WERI-Rb-1 (cell line): ENCODE measurements around the gene CNTNAP2.

ENCODE experiments used
- DNase-seq: peaks from one replicate; pipeline ENCODE4 v3.0.0-alpha.2; 2020
- H3K27ac ChIP-seq: fragments of 250-450 bp; sonication (Bioruptor Pico); 2 replicates; pipeline ENCODE4 v1.5.1; 2020; ENCODE audit warnings: mild to moderate bottlenecking, moderate library complexity
- H3K27me3 ChIP-seq: fragments of 250-450 bp; sonication (Bioruptor Pico); 2 replicates; pipeline ENCODE4 v1.5.1; 2021; ENCODE audit warnings: mild to moderate bottlenecking, low read depth, moderate library complexity; ENCODE audit not compliant: insufficient read depth, severe bottlenecking
- H3K36me3 ChIP-seq: fragments of 250-450 bp; sonication (Bioruptor Pico); 2 replicates; pipeline ENCODE4 v1.5.1; 2020; ENCODE audit warnings: mild to moderate bottlenecking, moderate library complexity
- H3K4me3 ChIP-seq: 2 replicates; pipeline ENCODE4 v1.5.1; 2011; ENCODE audit warnings: low read depth, mild to moderate bottlenecking, control low read depth, low read length
- H3K9me3 ChIP-seq: fragments of 250-450 bp; sonication (Bioruptor Pico); 2 replicates; pipeline ENCODE4 v1.5.1; 2021; ENCODE audit warnings: mild to moderate bottlenecking, moderate library complexity; ENCODE audit not compliant: severe bottlenecking
- TF ChIP-seq, protein P1 (sequence below): IDR thresholded peaks from 2 replicates; pipeline ENCODE4 v1.5.1; 2011; ENCODE audit warnings: low read depth, mild to moderate bottlenecking, control low read depth, inconsistent platforms, low read length

Gene CNTNAP2

DNA sequence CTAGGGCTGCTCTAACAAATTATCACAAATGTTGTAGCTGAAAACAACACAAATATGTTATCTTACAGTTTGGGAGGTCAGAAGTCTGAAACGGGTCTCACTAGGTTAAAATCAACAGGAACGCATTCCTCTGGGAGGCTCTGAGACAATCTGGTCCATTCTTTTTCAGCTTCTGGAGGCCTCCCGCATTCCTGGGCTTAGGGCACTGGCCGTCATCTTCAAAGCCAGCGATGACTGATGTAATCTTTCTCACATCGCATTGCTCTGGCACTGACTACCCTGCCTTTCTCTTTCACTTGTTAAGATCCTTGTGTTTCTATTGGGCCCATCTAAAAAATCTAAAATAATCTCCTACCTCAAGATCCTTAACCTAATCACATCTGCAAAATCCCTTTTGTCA is 1402.5 kb downstream of the CNTNAP2 start:
- Histone ChIP-seq H3K36me3 (no peaks in the 10 kb centered on the region), H3K4me3 (no peak overlapping the region), H3K27me3 (no peaks in the 10 kb centered on the region), H3K27ac (no peak overlapping the region), H3K9me3 (peaks cover 3% of the 10 kb centered on the region)
- no peak for DNase-seq
- TF ChIP-seq, protein P1, sequence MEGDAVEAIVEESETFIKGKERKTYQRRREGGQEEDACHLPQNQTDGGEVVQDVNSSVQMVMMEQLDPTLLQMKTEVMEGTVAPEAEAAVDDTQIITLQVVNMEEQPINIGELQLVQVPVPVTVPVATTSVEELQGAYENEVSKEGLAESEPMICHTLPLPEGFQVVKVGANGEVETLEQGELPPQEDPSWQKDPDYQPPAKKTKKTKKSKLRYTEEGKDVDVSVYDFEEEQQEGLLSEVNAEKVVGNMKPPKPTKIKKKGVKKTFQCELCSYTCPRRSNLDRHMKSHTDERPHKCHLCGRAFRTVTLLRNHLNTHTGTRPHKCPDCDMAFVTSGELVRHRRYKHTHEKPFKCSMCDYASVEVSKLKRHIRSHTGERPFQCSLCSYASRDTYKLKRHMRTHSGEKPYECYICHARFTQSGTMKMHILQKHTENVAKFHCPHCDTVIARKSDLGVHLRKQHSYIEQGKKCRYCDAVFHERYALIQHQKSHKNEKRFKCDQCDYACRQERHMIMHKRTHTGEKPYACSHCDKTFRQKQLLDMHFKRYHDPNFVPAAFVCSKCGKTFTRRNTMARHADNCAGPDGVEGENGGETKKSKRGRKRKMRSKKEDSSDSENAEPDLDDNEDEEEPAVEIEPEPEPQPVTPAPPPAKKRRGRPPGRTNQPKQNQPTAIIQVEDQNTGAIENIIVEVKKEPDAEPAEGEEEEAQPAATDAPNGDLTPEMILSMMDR, result no peak

DNA sequence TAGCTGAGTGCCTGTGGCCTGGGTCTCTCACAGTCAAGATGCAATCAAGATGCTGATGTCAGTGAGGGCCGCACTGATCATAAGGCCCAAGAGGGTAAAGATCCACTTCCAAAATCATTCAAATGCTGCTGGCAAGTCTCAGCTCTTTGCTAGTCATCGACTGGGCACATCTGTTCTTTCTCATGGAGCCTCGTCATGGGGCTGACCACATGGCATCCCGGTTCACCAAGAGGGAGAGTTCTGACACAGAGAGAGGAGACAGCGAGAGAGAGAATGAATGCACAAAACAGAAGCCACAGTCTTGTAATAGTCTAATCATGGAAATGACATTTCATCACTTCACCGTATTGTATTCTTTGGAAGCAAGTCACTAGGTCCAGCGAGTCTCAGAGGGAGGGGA is 1406.5 kb downstream of the CNTNAP2 start:
- H3K4me3 ChIP-seq, result no peak overlapping the region
- H3K27ac ChIP-seq, result no peak overlapping the region
- DNase-seq, result no peak
- no peaks in the 10 kb centered on the region for H3K27me3 ChIP-seq
- no peaks in the 10 kb centered on the region for H3K36me3 ChIP-seq
- peaks cover 3% of the 10 kb centered on the region for H3K9me3 ChIP-seq
- TF ChIP-seq, protein P1, result no peak

- no peaks in the 10 kb centered on the region for H3K27me3 ChIP-seq
- no peaks in the 10 kb centered on the region for H3K36me3 ChIP-seq
- no peak overlapping the region for H3K4me3 ChIP-seq
- H3K9me3 ChIP-seq, result peaks cover 3% of the 10 kb centered on the region
- DNase-seq, result no peak
- no peak overlapping the region for H3K27ac ChIP-seq
- TF ChIP-seq, protein P1, result no peak
Measured at GRCh38 chr7:147524726-147525250, 1408.2 kb downstream of the CNTNAP2 start.

GRCh38 chr7:147525325-147525724 is 1408.7 kb downstream of the CNTNAP2 start:
- Histone ChIP-seq H3K27ac (no peak overlapping the region), H3K4me3 (no peak overlapping the region), H3K36me3 (no peaks in the 10 kb centered on the region), H3K27me3 (no peaks in the 10 kb centered on the region), H3K9me3 (peaks cover 3% of the 10 kb centered on the region)
- TF ChIP-seq, protein P1, result no peak
- DNase-seq, result no peak

GRCh38 chr7:147535701-147536111 is 1419.1 kb downstream of the CNTNAP2 start:
- no peak for DNase-seq
- TF ChIP-seq, protein P1, result no peak

DNA sequence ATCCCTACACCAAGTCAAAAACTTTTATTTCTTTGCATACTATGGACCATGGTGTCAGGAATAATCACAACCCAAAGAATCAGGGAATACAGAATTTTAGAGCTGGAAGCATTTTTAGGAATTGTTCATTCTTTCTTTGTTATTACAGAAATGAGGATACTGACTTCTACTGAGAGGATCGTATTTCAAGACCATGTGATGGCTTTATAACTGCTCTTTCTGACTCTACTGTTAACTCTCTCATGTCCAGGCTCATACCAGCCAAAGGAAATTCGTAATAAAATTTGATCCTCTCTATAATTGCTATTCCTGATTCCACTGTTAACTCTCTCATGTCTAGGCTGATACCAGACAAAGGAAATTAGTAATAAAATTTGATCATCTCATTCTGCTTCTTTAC is 1423.1 kb downstream of the CNTNAP2 start:
- Histone ChIP-seq H3K27ac (no peak overlapping the region), H3K4me3 (no peak overlapping the region), H3K36me3 (no peaks in the 10 kb centered on the region), H3K27me3 (no peaks in the 10 kb centered on the region), H3K9me3 (no peaks in the 10 kb centered on the region)
- TF ChIP-seq, protein P1, result no peak
- no peak for DNase-seq

More at GRCh38 chr7:147535701-147536111, 1419.1 kb downstream of the CNTNAP2 start:
- H3K4me3 ChIP-seq, result no peak overlapping the region
- H3K27ac ChIP-seq, result no peak overlapping the region
- H3K9me3 ChIP-seq, result no peaks in the 10 kb centered on the region
- no peaks in the 10 kb centered on the region for H3K27me3 ChIP-seq
- H3K36me3 ChIP-seq, result no peaks in the 10 kb centered on the region
